ENCODE results near the gene OSTF1. TPM values are rescaled to one million over a fixed set of nuclear protein-coding genes. Genes with fewer than 3 reads are reported as not detected.

Gene OSTF1
- total RNA-seq, 1 donor from 2014 or later = 18.9 TPM

GRCh38 chr9:75071530-75072122 lies 16.7 kb upstream of the OSTF1 start:
- no peak for DNase-seq
- H3K27ac ChIP-seq (replicated peaks) = no peak overlapping the region
- H3K27me3 ChIP-seq (ENCODE audit: low read depth) = no peaks in the 10 kb centered on the region
- TF ChIP-seq CTCF (IDR thresholded peaks at IDR 0.05; ENCODE audit: borderline replicate concordance) = no peak
- H3K4me1 ChIP-seq = no peaks in the 10 kb centered on the region
- peaks cover 28% of the 10 kb centered on the region for H3K36me3 ChIP-seq
- H3K4me3 ChIP-seq = no peak overlapping the region
- H3K9me3 ChIP-seq (replicated peaks) = no peaks in the 10 kb centered on the region
- intact Hi-C loops (cut with micrococcal nuclease) = loop anchor here (10.0 kb wide), 1 partner anchor 47 kb away; the partner anchor contains the start of gene CARNMT1

- intact Hi-C loops (cut with micrococcal nuclease) = loop anchor here (10.0 kb wide), 1 partner anchor 48 kb away; the partner anchor contains the start of gene CARNMT1
- Histone ChIP-seq H3K9me3 (replicated peaks) (no peaks in the 10 kb centered on the region), H3K27ac (replicated peaks) (no peak overlapping the region), H3K27me3 (ENCODE audit: low read depth) (no peaks in the 10 kb centered on the region), H3K4me3 (no peak overlapping the region), H3K4me1 (no peaks in the 10 kb centered on the region), H3K36me3 (peaks cover 25% of the 10 kb centered on the region)
- TF ChIP-seq CTCF (IDR thresholded peaks at IDR 0.05; ENCODE audit: borderline replicate concordance) = no peak
- no peak for DNase-seq
These were observed 15.4 kb upstream of the OSTF1 start for GRCh38 chr9:75072895-75073294.

GRCh38 chr9:75081632-75082031 lies 6.7 kb upstream of the OSTF1 start:
- Histone ChIP-seq H3K4me3 (no peak overlapping the region), H3K27me3 (ENCODE audit: low read depth) (no peaks in the 10 kb centered on the region), H3K9me3 (replicated peaks) (no peaks in the 10 kb centered on the region), H3K27ac (replicated peaks) (no peak overlapping the region), H3K36me3 (peaks cover 20% of the 10 kb centered on the region), H3K4me1 (peaks cover 37% of the 10 kb centered on the region)
- intact Hi-C loops (cut with micrococcal nuclease) = no loop called here
- no peak for DNase-seq
- no peak for TF ChIP-seq CTCF (IDR thresholded peaks at IDR 0.05; ENCODE audit: borderline replicate concordance)

- intact Hi-C loops (cut with micrococcal nuclease) = no loop called here
- H3K27me3 ChIP-seq (ENCODE audit: low read depth) = no peaks in the 10 kb centered on the region
- peaks cover 52% of the 10 kb centered on the region for H3K4me1 ChIP-seq
- peak; percentile 24 for TF ChIP-seq CTCF (IDR thresholded peaks at IDR 0.05; ENCODE audit: borderline replicate concordance)
- no peaks in the 10 kb centered on the region for H3K9me3 ChIP-seq (replicated peaks)
- H3K36me3 ChIP-seq = peaks cover 20% of the 10 kb centered on the region
- peak overlapping the region; percentile 50 for H3K27ac ChIP-seq (replicated peaks)
- no peak overlapping the region for H3K4me3 ChIP-seq
- DNase-seq = peak; percentile 25
These were observed 4.9 kb upstream of the OSTF1 start for GRCh38 chr9:75083188-75083970.

- H3K4me3 ChIP-seq = no peak overlapping the region
- no peaks in the 10 kb centered on the region for H3K27me3 ChIP-seq (ENCODE audit: low read depth)
- no peak for TF ChIP-seq CTCF (IDR thresholded peaks at IDR 0.05; ENCODE audit: borderline replicate concordance)
- no peak for DNase-seq
- peaks cover 20% of the 10 kb centered on the region for H3K36me3 ChIP-seq
- intact Hi-C loops (cut with micrococcal nuclease) = no loop called here
- H3K4me1 ChIP-seq = peaks cover 59% of the 10 kb centered on the region
- peak overlapping the region; percentile 50 for H3K27ac ChIP-seq (replicated peaks)
- H3K9me3 ChIP-seq (replicated peaks) = no peaks in the 10 kb centered on the region
These were observed 4.1 kb upstream of the OSTF1 start for GRCh38 chr9:75084081-75084672.

Data from left ventricle myocardium inferior (tissue), 1 donor.